Measurements from ENCODE around the gene TEX52. TPM values are rescaled to one million over a fixed set of nuclear protein-coding genes. Genes with fewer than 3 reads are reported as not detected.
A peak's percentile ranks its signal among the peaks of the same experiment; 100 is the strongest.

The TEX52 gene
- total and polyA plus RNA-seq, 2 of the 13 experiments (the other 11 are each of a cell fraction or from before 2014, with no cell fraction given), result 0.05 TPM; not detected in 1

GRCh38 chr12:2877953-2878732, 21.3 kb upstream of the TEX52 start (continued):
- TF ChIP-seq, protein P1, sequence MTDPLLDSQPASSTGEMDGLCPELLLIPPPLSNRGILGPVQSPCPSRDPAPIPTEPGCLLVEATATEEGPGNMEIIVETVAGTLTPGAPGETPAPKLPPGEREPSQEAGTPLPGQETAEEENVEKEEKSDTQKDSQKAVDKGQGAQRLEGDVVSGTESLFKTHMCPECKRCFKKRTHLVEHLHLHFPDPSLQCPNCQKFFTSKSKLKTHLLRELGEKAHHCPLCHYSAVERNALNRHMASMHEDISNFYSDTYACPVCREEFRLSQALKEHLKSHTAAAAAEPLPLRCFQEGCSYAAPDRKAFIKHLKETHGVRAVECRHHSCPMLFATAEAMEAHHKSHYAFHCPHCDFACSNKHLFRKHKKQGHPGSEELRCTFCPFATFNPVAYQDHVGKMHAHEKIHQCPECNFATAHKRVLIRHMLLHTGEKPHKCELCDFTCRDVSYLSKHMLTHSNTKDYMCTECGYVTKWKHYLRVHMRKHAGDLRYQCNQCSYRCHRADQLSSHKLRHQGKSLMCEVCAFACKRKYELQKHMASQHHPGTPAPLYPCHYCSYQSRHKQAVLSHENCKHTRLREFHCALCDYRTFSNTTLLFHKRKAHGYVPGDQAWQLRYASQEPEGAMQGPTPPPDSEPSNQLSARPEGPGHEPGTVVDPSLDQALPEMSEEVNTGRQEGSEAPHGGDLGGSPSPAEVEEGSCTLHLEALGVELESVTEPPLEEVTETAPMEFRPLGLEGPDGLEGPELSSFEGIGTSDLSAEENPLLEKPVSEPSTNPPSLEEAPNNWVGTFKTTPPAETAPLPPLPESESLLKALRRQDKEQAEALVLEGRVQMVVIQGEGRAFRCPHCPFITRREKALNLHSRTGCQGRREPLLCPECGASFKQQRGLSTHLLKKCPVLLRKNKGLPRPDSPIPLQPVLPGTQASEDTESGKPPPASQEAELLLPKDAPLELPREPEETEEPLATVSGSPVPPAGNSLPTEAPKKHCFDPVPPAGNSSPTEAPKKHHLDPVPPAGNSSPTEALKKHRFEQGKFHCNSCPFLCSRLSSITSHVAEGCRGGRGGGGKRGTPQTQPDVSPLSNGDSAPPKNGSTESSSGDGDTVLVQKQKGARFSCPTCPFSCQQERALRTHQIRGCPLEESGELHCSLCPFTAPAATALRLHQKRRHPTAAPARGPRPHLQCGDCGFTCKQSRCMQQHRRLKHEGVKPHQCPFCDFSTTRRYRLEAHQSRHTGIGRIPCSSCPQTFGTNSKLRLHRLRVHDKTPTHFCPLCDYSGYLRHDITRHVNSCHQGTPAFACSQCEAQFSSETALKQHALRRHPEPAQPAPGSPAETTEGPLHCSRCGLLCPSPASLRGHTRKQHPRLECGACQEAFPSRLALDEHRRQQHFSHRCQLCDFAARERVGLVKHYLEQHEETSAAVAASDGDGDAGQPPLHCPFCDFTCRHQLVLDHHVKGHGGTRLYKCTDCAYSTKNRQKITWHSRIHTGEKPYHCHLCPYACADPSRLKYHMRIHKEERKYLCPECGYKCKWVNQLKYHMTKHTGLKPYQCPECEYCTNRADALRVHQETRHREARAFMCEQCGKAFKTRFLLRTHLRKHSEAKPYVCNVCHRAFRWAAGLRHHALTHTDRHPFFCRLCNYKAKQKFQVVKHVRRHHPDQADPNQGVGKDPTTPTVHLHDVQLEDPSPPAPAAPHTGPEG (CRISPR knock-in tag; IDR thresholded peaks at IDR 0.05), result no peak
- TF ChIP-seq NFATC3 (CRISPR knock-in tag; IDR thresholded peaks at IDR 0.05) (0 out of 2 replicates have a peak, but pooled peaks have one; percentile 16), SUZ12 (IDR thresholded peaks at IDR 0.05; ENCODE audit: low read depth, low read length) (no peak), SMARCC2 (IDR thresholded peaks at IDR 0.05) (no peak), RARA (CRISPR knock-in tag; IDR thresholded peaks at IDR 0.05) (no peak), ZNF382 (CRISPR knock-in tag; IDR thresholded peaks at IDR 0.05; ENCODE audit: borderline replicate concordance) (no peak), UBTF (CRISPR knock-in tag; IDR thresholded peaks at IDR 0.05) (no peak), ZNF251 (CRISPR knock-in tag; IDR thresholded peaks at IDR 0.05) (no peak), PRPF4 (IDR thresholded peaks at IDR 0.05; ENCODE audit: low read depth, low read length, poor library complexity, severe bottlenecking) (no peak), ZNF503 (CRISPR knock-in tag; IDR thresholded peaks at IDR 0.05) (no peak), POLR2A (IDR thresholded peaks at IDR 0.05; ENCODE audit: insufficient read depth in 1 of 2, low read depth in 2 of 2, low read length in 2 of 2) (0 out of 4 replicates have a peak, but pooled peaks of 1 of the 2 experiments have one; percentile 24), MEF2D (CRISPR knock-in tag; IDR thresholded peaks at IDR 0.05) (no peak), NONO (IDR thresholded peaks at IDR 0.05) (no peak), NONO (CRISPR knock-in tag; conservative IDR thresholded peaks at IDR 0.05) (no peak), MED13 (CRISPR knock-in tag; IDR thresholded peaks at IDR 0.05) (no peak), ESRRA (CRISPR knock-in tag; IDR thresholded peaks at IDR 0.05; ENCODE audit: low read depth) (no peak), CEBPG (CRISPR knock-in tag; IDR thresholded peaks at IDR 0.05) (peak; percentile 88), TOE1 (CRISPR knock-in tag; IDR thresholded peaks at IDR 0.05) (no peak), ZNF709 (CRISPR knock-in tag; IDR thresholded peaks at IDR 0.05) (no peak), CCDC6 (CRISPR knock-in tag; IDR thresholded peaks at IDR 0.05) (no peak)

All from HepG2 (cell line).